ENCODE data around the gene PPARG.
"Not testable (repeated sequence)": the region's sequence is repeated elsewhere in the genome, so short reads cannot be mapped to it uniquely, and the experiment has no call there.

Gene PPARG

DNA sequence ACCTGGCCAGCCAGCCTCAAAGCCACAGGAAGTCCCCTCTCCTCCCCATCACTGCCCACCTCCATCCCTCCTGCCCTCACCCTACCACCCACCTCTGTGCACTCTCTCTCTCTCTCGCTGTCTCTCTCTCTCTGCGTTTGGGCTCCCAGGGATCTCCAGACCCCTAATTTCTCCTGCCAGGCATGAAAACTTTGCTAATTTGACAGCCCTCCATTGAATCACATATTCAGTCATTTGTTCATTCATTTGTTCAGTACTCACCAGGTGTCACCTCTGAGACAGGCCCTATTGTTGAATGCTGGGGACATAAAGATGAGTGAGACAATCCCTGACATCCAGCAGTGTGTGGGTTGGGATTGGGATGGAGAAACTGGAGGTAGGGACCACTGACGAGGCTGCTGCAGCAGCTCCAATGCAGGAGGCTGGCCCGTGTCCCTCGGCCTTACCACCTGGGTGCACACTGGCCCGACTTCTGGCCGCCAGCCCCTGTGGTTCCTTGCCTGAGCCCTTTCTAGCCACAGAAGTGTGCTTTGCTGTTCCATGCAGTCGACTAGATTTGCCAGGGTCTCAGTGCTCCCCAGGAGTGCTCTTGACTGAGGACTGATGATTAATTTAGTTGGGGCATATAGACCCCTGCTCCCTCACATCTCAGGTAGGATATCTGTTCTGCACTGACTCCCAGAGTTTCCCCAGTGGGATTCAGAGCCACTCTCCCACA is 156.8 kb downstream of the PPARG start:
- DNase-seq: no peak

DNA sequence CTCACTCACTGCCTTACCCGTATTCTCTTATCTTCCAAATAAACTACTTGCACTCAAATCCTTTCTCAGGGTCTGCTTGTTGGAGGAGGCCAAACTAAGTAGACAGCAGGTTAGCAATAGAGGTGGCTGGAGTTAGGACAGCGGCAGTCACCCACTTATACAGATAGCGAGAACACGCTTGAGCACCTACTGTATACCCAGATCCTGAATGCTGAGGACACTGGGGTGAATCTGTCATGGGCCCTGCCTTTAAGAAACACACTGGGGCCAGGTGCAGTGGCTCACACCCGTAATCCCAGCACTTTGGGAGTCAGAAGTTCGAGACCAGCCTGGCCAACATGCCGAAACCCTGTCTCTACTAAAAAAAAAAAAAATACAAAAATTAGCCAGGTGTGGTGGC is 157.4 kb downstream of the PPARG start:
- DNase-seq: no peak

DNA sequence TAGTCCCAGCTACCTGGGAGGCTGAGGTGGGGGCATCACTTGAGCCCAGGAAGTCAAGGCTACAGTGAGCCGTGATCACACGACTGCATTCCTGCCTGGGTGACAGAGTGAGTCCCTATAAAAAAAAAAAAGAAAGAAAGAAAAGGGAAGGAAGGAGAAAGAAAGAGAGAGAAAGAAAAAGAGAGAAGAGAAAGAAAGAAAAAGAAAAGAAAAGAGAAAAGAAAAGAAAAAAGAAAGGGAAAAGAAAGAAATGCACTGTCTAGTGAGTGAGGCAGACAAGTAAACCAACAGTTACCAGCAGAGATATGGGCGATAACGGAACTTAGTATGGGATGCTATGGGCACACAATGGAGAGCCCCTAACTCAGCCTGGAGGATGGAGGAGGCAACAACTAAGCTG is 158.2 kb downstream of the PPARG start:
- DNase-seq: no peak

DNA sequence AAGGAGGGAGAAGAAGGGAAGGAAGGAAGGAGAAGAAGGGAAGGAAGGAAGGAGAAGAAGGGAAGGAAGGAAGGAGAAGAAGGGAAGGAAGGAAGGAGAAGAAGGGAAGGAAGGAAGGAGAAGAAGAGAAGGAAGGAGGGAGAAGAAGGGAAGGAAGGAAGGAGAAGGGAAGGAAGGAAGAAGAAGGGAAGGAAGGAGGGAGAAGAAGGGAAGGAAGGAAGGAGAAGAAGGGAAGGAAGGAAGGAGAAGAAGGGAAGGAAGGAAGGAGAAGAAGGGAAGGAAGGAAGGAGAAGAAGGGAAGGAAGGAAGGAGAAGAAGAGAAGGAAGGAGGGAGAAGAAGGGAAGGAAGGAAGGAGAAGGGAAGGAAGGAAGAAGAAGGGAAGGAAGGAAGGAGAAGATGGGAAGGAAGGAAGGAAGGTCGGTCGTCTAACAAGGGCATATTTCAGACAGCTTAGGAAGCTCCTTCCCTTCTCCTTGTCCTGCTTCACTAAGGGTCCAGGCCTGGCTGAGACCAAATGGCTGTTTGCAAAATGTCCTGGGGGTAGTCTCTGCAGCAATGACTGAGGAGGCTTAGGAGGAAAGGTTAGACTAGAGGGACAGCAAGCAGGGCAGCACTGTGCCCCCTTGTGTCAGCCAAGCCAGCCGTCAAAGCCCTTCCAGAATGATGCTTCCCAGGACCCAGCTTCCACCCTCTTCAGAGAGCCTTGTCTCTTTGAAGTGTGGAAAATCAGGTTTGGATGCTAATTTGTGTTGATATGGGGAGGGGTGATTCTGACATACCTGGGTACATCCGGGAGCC is 159.7 kb downstream of the PPARG start:
- not testable (repeated sequence) for DNase-seq

DNA sequence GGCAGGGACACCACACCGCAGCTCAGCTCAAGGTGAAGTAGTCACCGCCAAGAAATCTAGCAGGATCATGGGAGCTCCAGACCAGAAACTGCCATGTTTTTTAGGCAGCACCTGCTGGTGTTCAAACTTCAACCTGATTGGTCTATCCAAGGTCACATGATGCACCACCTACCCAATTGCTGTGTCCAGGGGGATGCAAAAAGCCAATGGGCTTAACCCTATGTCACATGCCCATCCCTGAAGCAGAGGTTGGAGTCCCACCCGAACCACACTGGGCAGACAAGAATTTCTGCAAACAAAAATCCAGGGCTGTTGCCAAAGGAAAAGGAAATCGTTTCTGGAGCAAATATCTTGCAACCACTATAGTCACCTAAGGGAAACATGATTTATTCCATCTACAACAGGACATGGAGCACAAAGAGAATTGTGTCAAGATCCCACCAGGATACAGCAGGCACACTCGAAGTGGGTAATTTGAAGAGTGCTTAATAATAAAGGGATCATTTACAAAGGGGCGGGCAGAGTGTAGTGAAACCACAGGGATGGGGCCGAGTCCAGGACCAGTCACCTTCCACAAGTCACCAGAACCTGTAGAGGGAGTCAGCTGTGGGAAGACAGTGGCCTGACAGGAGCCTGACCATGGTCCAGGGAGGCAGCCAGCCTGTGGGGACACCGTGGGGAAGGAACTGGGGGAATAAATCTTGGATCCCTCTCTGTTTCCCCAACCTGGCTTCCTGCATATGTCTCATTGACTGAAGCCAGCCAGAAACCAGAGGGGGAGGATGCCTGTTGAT is 161.2 kb downstream of the PPARG start:
- no peak for DNase-seq

DNA sequence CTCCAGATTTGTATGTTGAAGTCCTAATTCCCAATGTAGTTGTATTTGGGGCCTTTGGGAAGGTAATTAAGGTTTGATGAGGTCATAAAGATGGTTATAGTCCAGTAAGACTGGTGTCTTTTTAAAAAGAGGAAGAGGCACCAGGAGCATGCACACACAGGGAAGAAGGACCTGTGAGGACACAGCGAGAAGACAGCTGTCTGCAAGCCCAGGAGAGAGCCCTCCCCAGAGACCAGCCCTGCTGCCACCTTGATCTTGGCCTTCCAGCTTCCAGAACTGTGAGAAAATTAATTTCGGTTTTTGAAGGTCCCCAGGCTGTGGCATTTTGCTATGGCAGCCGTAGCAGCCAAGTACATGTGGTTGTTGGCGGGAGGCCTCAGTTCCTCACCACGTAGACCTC is 162.6 kb downstream of the PPARG start:
- DNase-seq: no peak

DNA sequence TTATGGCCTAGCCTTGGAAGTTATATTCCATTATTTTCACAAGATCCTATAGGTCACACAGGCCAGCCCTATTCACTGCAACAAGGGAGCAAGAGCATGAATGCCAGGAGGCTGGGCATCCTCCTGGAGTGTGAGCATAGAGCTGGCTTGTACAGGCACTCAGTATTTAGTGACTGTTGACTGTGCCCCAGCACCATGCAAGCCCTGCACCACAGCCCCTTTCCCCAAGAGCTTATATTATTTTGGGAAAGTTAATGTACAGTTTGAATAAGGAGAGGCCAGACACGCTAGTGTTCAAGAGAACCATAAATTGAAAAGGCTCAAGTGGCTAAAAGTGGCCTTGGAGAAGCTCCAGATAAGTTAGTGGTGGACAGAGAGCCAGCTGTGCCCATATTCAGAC is 163.1 kb downstream of the PPARG start:
- no peak for DNase-seq

DNA sequence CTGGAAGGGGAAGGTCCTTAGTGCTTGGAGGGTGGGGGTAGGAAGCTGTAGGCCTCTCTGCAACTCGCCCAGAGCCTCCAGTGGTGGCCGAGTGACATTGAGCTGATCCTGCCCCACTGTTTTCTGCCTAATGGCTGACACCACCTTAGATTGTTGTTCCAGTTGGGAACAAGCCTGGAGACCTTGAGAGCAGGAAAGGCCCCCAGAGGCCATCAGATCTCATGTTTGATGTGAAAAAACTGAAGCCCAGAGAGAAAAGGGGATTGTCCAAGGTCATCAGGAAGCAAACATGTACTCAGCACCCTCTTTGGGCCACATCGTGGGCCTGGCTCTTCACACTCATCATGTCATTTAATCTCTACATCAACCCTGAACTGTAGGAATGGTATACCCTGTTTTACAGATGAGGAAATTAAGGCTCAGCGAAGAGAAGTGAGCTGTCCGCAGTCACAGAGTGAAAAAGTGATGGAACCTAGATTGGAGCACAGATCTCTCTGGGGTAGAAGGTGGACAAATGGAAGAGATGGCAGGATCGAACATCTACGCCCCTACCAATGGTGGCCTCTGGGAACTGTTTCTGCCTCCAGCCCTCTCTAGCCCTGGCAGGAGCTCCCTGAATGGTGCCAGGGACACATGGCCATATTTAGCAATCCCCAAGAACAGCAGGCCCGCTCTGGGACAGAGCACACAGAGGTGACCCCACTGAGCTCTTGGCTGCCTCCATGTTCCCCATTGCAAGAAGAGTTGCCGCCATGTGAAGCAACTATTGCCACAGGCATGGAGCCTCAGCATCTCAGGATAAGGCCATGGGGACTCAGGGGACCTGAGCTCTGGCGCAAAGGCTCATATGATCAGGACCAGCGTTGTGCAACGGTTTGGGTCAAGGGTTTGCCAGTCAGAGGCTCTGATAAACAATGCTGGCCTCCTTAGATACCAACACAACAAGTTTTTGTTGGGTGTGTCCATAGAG is 163.8 kb downstream of the PPARG start:
- no peak for DNase-seq

DNA sequence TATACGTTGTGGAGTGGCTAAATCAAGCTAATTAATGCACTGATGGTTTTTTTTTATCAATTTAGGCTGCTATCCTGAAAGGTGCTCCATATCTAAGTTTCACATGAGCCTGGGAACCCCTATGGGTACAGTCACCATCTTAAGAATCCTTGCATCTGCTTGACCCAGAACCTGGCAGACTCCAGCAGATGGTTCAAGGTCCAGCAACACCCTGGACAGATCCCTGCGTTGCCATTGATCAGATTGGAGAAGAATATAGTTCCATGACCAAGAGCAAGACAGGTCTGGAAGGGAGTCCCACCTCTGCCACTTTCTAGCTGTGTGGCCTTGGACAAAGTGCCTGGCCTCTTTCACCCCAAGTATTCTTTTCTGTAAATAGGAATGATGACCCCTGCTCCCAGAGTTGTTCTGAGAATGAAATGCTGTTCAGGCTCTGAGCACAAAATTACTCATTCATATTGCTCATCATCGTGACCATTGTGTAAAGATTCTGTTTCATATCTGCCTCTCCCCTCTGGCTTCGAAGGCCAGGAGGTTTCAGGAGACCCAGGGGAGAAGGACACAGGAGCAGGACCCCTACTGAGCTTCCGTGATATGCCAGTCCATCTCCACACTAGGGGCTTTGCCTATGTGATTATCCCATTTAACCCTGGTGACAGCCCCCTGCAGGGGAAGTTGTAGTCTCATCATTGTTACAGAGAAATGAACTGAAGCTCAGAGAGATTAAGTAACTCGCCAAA is 165.4 kb downstream of the PPARG start:
- no peak for DNase-seq

DNA sequence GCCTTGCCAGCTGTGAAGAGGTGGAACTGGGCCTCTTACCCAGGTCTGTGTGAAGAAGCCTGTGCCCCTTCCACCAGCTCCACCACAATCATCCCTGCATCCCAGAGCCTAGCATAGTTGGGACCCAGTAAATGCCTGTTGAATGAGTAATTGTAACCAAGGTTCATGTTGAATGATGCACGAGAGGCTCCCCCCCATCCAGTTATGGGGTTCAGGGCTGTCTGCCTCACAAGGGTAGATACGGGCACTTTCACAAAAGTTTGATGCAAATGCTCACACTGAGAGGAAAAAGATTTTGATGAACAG is 165.9 kb downstream of the PPARG start:
- no peak for DNase-seq

DNA sequence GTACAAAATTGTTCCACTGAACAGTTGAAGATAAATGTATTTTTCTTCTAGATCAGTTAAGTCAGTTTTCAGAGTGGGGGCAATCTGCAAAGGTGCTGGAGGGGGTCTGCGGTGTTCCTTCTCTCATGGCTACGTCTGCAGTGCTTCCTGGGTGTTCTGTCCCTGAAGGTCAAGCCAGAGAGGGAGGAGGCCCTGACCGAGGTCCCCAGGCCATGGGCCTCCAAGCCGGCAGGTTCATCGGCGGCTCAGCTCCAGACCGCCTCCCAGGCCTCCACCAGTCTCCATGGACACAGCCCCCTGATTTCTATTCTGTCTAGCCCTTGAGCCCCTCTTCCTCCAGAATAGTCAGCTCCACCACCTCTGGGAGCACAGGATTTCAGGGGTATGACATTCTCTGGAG is 166.9 kb downstream of the PPARG start:
- no peak for DNase-seq

DNA sequence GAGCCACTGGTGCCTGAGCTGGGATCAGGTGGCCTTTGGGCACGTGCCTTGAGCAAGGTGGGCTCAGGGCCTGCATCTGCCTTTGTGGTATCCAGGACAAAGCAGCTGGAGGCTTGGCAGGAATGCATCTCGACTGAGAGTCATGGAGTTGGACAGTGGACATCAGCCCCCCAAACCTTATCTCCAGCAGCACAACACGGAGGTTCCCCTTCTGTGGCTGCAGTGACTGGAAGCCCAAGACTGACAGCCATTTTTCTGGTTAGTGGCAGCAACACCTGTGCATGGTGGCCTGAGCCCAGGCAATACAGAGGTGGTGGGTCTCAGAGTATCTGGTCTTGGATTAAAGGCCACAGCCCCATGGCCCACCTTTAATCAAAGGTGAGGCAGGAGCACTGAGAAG is 167.6 kb downstream of the PPARG start:
- no peak for DNase-seq

DNA sequence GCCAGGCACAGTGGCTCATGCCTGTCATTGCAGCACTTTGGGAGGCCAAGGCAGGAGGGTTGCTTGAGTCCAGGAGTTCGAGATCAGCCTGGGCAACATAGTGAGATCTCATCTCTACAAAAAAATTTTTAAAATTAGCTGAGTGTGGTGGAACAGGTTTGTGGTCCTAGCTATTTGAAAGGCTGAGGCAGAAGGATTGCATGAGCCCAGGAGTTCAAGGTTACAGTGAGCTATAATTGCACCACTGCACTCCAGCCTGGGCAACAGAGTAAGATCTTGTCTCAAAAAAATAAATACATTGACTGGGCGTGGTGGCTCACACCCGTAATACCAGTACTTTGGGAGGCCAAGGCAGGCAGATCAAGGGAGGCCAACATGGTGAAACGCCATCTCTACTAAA is 168.5 kb downstream of the PPARG start:
- DNase-seq: not testable (repeated sequence)

DNA sequence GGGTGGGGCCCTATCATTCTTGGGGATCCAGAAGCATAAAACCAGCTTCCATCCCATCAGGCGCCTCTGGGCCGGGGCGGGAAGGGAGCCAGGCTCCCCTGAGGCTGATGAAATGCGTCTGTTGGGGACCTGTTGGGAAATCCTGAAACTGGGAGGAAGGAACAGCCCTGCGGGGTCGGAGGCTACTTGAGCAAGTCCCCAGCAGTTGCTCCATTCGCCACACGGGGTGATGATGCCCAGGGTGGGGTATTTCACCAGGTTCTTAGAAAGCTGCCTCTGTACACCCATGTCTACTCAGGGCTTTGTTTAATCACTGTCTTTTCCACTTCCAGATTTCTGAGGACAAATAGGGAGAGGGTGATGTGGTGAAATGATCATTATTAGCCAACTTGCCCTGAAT is 170.0 kb downstream of the PPARG start:
- no peak for DNase-seq

DNA sequence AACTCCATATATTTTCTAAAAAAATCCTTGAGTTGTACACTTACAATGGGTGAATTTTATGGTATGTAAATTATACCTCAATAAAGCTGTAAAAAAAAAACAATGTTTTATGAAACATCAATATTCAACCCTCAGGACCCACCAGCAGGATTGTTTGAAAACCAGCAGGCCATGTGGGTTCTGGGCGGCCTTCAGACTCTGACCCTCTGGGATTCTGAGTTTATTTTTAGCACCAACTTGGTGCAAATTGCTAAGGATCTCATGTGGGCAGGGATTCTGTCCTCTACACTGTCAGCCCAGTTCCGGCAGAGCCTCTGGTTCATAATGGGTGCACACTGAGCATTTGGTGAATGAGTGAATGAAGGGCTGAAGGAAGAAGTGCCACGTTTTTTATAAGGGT is 171.3 kb downstream of the PPARG start:
- DNase-seq: no peak

DNA sequence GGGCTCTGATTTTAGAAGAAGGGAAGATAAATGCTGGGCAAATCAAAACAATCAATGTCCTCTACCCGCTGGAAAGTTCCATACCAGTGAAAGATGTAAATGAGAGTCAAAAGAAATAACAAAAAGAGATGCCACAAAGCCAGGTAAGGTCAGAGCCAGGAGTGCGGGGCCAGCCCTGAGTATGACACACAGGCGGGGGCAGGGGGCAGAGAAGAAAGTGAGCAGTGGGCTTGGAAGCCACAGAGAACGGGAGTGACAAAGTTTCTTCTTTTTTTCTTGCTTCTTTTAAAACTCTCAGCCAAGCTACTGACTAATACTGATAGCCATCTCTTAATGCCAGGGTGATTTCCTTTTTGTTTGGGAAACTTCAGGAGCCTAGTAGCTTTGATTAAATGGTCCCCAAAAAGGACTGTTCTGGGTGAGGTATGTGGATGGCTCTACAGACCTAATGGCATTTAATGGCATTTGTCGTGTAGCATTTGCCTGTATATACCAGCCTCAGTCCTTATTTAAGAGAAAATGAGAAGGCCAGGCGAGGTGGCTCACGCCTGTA is 172.3 kb downstream of the PPARG start:
- no peak for DNase-seq

DNA sequence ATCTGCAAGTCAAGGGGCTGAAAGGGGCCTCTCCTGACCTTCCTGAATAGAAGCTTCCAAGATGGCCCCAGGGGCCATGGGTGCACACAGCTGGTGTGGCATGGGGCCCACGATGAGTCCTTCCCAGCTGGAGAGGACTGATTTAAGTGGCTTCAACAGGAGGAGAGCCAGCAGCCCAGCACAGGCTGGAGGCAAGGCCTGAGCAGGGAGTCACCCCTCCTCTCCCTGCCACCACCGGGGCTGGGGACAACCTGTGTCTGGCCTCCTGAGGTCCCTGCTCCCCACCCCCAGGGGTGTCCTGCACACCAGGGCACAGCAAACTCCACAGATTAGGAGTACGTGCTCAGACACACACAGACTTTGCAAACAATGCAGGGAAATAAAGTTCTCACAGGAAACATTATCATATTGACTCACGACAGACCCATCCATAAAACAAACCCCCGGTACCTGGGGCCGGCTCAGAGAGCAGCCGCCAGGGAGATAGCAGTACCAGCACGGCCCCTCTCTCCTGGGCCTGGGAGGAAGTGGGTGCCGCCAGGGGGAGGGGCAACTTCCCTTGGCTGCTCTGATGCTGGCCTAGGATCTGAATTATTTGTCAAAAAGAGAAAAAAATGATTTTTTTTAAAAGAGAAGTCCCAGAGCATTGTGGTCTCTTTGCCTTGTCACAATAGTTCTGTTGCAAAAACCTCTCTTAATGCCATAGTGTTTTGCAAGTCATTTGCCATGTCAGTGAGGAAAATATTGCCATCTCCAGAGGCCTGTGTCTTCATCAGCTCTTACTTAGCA is 173.5 kb downstream of the PPARG start:
- DNase-seq: no peak

DNA sequence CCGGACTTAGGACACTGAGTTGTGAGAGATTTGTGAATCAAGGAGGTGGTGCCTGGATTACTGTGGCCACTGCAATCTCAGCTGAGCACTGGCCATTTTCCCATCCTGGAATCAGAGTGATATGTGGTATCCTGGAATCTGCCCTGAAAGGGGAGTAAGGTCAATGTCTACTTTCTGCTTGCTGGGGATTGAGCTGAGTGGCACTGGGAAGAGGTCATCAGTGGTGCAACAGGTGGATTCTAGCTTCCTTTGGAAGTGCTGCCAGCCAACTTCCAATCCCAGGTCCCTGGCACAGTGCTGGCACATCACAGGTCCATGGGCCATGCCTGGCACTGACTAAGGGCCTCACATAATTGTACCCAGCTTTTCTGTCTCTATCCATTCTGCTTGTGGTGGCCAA is 174.8 kb downstream of the PPARG start:
- DNase-seq: no peak

DNA sequence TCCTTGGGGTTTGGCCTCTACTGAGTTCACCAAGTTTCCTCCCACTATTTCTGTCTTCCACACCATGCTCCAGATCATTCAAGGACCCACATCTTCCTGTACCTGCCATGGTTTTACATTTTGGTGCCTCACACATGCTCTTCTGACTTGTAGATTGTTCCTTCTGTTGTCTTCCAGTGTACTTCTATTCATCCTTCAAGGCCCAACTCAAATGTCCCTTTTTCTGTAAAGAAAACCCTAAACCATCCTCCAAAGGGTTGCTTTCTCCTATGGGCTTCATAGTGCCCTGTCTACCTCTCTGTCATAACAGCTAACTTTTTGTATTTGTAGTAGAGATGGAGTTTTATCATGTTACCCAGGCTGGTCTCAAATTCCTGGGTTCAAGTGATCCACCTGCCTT is 175.3 kb downstream of the PPARG start:
- no peak for DNase-seq

DNA sequence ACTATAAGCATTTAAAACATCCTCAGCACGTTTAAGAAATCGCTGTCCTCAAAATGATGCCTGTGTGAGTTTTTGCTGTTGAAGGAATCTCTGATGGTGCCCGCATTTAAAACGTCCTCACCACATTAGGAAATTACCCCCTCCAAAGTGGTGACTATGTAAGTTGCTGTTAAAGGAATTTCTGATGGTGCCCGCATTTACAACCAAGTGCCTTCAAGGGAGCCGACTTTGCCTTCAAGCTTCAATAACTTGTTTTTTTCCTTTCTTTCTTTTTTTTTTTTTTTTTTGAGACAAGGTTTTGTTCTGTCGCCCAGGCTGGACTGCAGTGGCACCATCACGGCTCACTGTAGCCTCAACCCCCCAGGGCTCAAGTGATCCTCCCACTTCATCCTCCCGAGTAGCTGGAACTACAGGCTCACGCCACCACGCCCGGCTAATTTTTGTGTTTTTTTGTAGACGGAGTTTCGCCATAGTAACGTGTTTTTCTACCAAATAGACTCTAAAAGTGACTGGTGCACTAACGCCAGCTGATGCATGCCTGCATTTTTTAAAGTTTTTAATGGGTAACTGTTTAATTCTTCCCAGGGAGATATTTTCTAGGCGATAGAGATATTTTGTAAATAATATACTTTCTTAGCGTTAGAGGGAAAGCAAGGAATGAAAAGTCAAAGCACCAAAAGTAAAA is 176.4 kb downstream of the PPARG start:
- no peak for DNase-seq
